SK-N-SH (cell line): Measurements from ENCODE around the gene FNDC11. TPM values are rescaled to one million over a fixed set of nuclear protein-coding genes. Genes with fewer than 3 reads are reported as not detected.
A peak's percentile ranks its signal among the peaks of the same experiment; 100 is the strongest.

ENCODE experiments used
- CTCF ChIA-PET: fragments of 300-600, 350-600 bp; formaldehyde crosslinking; extraction: SDS; loops from one replicate; lab custom pipeline; 2021; lab: Yijun Ruan, JAX
- POLR2A ChIA-PET: fragments of 350-600 bp; sonication (Branson Sonifier 250); formaldehyde crosslinking; extraction: SDS; loops from one replicate; lab custom pipeline; 2020; ENCODE audit warnings: antibody characterized with exemption, inconsistent platforms; lab: Yijun Ruan, JAX
- DNase-seq: peaks from one replicate; pipeline ENCODE4 v3.0.0; 2012
- H2AFZ ChIP-seq: fragments of 200-600 bp; sonication (generic); 2 replicates; pipeline ENCODE4 v1.8.1; 2016; ENCODE audit warnings: antibody characterized with exemption, mild to moderate bottlenecking, low read depth
- H3F3A ChIP-seq: fragments of 200-600 bp; sonication (generic); replicated peaks from 2 replicates; pipeline ENCODE3; 2016; ENCODE audit warnings: antibody characterized with exemption, mild to moderate bottlenecking; ENCODE audit not compliant: insufficient read depth
- H3K27ac ChIP-seq, 2 experiments: fragments of 200-500 bp in 1 of 2; fragments of 200-600 bp in 1 of 2; sonication (Bioruptor generic) in 1 of 2; sonication (generic), shearing (Covaris generic) in 1 of 2; 2 replicates each; pipeline versions ENCODE4 v1.5.1 to v1.6.1; 2014 to 2016; ENCODE audit warnings: low read depth in 2 of 2, inconsistent platforms in 1 of 2, low read length in 1 of 2, mild to moderate bottlenecking in 1 of 2, mixed read lengths in 1 of 2
- H3K27me3 ChIP-seq: fragments of 200-600 bp; sonication (generic), shearing (Covaris generic); 2 replicates; pipeline ENCODE4 v1.6.1; 2016; ENCODE audit warnings: mixed run types; ENCODE audit not compliant: insufficient read depth
- H3K36me3 ChIP-seq, 2 experiments: fragments of 200-500 bp in 1 of 2; fragments of 200-600 bp in 1 of 2; sonication (Bioruptor generic) in 1 of 2; sonication (generic) in 1 of 2; replicated peaks in 1 of 2; 2 replicates each; pipeline versions ENCODE3 to v1.5.1; 2014 to 2016; ENCODE audit warnings: low read length in 1 of 2, mild to moderate bottlenecking in 1 of 2; ENCODE audit not compliant: insufficient read depth in 2 of 2, control insufficient read depth in 1 of 2
- H3K4me1 ChIP-seq, 2 experiments: fragments of 200-500 bp in 1 of 2; fragments of 200-600 bp in 1 of 2; sonication (Bioruptor generic) in 1 of 2; sonication (generic), shearing (Covaris generic) in 1 of 2; 2 replicates each; pipeline versions ENCODE4 v1.5.1 to v1.6.1; 2014 to 2016; ENCODE audit warnings: low read depth in 1 of 2, low read length in 1 of 2, mixed run types in 1 of 2; ENCODE audit not compliant: insufficient read depth in 2 of 2, control insufficient read depth in 1 of 2
- H3K4me2 ChIP-seq: fragments of 200-600 bp; sonication (generic), shearing (Covaris generic); 2 replicates; pipeline ENCODE4 v1.6.1; 2017; ENCODE audit warnings: mixed run types
- H3K4me3 ChIP-seq, 2 experiments: fragments of 200-500 bp in 1 of 2; fragments of 200-600 bp in 1 of 2; sonication (Bioruptor generic) in 1 of 2; sonication (generic), shearing (Covaris generic) in 1 of 2; 2 replicates each; pipeline versions ENCODE4 v1.5.1 to v1.8.1; 2014 to 2016; ENCODE audit warnings: low read depth in 2 of 2, inconsistent platforms in 1 of 2, low read length in 1 of 2, mild to moderate bottlenecking in 1 of 2, mixed read lengths in 1 of 2, moderate library complexity in 1 of 2
- H3K79me2 ChIP-seq: fragments of 200-600 bp; sonication (generic); 2 replicates; pipeline ENCODE4 v1.8.1; 2017; ENCODE audit warnings: mild to moderate bottlenecking; ENCODE audit not compliant: insufficient read depth
- H3K9ac ChIP-seq: fragments of 200-600 bp; sonication (generic); 2 replicates; pipeline ENCODE4 v1.6.1; 2017; ENCODE audit warnings: mixed run types
- H3K9me2 ChIP-seq: fragments of 200-600 bp; sonication (generic); 2 replicates; pipeline ENCODE4 v1.6.1; 2017; ENCODE audit warnings: mixed run types
- H3K9me3 ChIP-seq: fragments of 200-600 bp; sonication (generic); 2 replicates; pipeline ENCODE4 v1.6.1; 2017; ENCODE audit warnings: mixed run types, mild to moderate bottlenecking, moderate library complexity
- H4K20me1 ChIP-seq: fragments of 200-600 bp; sonication (generic); 2 replicates; pipeline ENCODE4 v1.6.1; 2017; ENCODE audit warnings: mild to moderate bottlenecking, mixed run types; ENCODE audit not compliant: insufficient read depth
- ELF1 ChIP-seq: IDR thresholded peaks from 2 replicates; pipeline ENCODE4 v1.4.0; 2012
- FOXJ3 ChIP-seq: sonication (generic); formaldehyde crosslinking; IDR thresholded peaks from 2 replicates; pipeline ENCODE4 v1.5.1; 2020; ENCODE audit warnings: mild to moderate bottlenecking, missing genetic modification reagents
- GABPA ChIP-seq: IDR thresholded peaks from 2 replicates; pipeline ENCODE4 v1.4.0; 2012; ENCODE audit warnings: low read depth, mild to moderate bottlenecking
- IRF3 ChIP-seq: fragments of 150-350 bp; IDR thresholded peaks from 2 replicates; pipeline ENCODE4 v1.6.1; 2016; ENCODE audit warnings: mild to moderate bottlenecking, low read depth, low read length
- MXI1 ChIP-seq: IDR thresholded peaks from 2 replicates; pipeline ENCODE4 v1.6.1; 2012; ENCODE audit warnings: mild to moderate bottlenecking, low read depth, low read length, improper control_type of control experiment
- NFIC ChIP-seq: IDR thresholded peaks from 2 replicates; pipeline ENCODE4 v1.4.0; 2012; ENCODE audit warnings: borderline replicate concordance
- NRF1 ChIP-seq: IDR thresholded peaks from 2 replicates; pipeline ENCODE4 v1.6.1; 2012; ENCODE audit warnings: low read depth, mild to moderate bottlenecking, low read length
- POLR2AphosphoS5 ChIP-seq: IDR thresholded peaks from 2 replicates; pipeline ENCODE4 v1.6.1; 2012; ENCODE audit warnings: low read depth, low read length
- RXRA ChIP-seq: IDR thresholded peaks from 2 replicates; pipeline ENCODE4 v1.4.0; 2012; ENCODE audit warnings: low read depth, mild to moderate bottlenecking, borderline replicate concordance
- TAF1 ChIP-seq: IDR thresholded peaks from 2 replicates; pipeline ENCODE4 v1.6.1; 2012; ENCODE audit warnings: low read depth, mild to moderate bottlenecking, low read length, moderate library complexity, borderline replicate concordance
- YY1 ChIP-seq: IDR thresholded peaks from 2 replicates; pipeline ENCODE4 v1.4.0; 2012; ENCODE audit warnings: low read depth, mild to moderate bottlenecking
- WGBS: methylation state at CpG from one replicate; pipeline ENCODE4 v1.1.6; 2017; ENCODE audit warnings: low lambda C conversion rate; 5-methylcytosine and 5-hydroxymethylcytosine counted together
- polyA plus RNA-seq, 3 experiments: library from polyadenylated mRNA; depleted of rRNA; stranded (reverse); fragments of >200 nt; gene quantifications; 2 replicates each; pipeline ENCODE4 v1.2.3, GENCODE V29; 2012
- TF ChIP-seq, protein P1 (sequence below): fragments of 150-350 bp; IDR thresholded peaks from 2 replicates; pipeline ENCODE4 v1.6.1; 2017; ENCODE audit warnings: antibody characterized with exemption, low read length, low read depth, borderline replicate concordance
- TF ChIP-seq, protein P2 (sequence below): IDR thresholded peaks from 2 replicates; pipeline ENCODE4 v1.6.1; 2012; ENCODE audit warnings: mild to moderate bottlenecking, low read depth, low read length, moderate library complexity
- TF ChIP-seq, protein P3 (sequence below): IDR thresholded peaks from 2 replicates; pipeline ENCODE4 v1.4.0; 2012; ENCODE audit warnings: low read depth, borderline replicate concordance
- TF ChIP-seq, protein P4 (sequence below): IDR thresholded peaks from 2 replicates; pipeline ENCODE4 v1.4.0; 2012; ENCODE audit warnings: low read depth, borderline replicate concordance

FNDC11 gene
- polyA plus RNA-seq, 1 of the 3 experiments (the other 2 are of a cell fraction): 5.5 TPM

- H3K4me1 ChIP-seq: peaks cover 3 to 28% of the 10 kb centered on the region in 2 experiments; a peak in 2 of 4 replicates
- no peaks in the 10 kb centered on the region for H3K9me2 ChIP-seq
- peak within 1 kb of the TSS; percentile 95 for H3K4me2 ChIP-seq
- CTCF ChIA-PET: interaction anchor here (0.7 to 1.3 kb wide), 2 partner anchors 201 to 265 kb away, joined by 3 to 4 read pairs; no protein-coding TSS in a partner anchor
- H3K9ac ChIP-seq: peak within 1 kb of the TSS; percentile 73
- no peaks in the 10 kb centered on the region for H3F3A ChIP-seq
- H3K36me3 ChIP-seq: peaks cover 0 to 6% of the 10 kb centered on the region in 2 experiments
- TF ChIP-seq, protein P1, sequence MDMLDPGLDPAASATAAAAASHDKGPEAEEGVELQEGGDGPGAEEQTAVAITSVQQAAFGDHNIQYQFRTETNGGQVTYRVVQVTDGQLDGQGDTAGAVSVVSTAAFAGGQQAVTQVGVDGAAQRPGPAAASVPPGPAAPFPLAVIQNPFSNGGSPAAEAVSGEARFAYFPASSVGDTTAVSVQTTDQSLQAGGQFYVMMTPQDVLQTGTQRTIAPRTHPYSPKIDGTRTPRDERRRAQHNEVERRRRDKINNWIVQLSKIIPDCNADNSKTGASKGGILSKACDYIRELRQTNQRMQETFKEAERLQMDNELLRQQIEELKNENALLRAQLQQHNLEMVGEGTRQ: no peak
- TF ChIP-seq ELF1 (no peak), MXI1 (no peak), POLR2AphosphoS5 (peak; percentile 52), FOXJ3 (CRISPR knock-in tag) (no peak), GABPA (0 out of 2 replicates have a peak, but pooled peaks have one; percentile 27), RXRA (no peak), NRF1 (0 out of 2 replicates have a peak, but pooled peaks have one; percentile 4), TAF1 (peak; percentile 51), YY1 (no peak), NFIC (no peak), IRF3 (no peak)
- TF ChIP-seq, protein P2, sequence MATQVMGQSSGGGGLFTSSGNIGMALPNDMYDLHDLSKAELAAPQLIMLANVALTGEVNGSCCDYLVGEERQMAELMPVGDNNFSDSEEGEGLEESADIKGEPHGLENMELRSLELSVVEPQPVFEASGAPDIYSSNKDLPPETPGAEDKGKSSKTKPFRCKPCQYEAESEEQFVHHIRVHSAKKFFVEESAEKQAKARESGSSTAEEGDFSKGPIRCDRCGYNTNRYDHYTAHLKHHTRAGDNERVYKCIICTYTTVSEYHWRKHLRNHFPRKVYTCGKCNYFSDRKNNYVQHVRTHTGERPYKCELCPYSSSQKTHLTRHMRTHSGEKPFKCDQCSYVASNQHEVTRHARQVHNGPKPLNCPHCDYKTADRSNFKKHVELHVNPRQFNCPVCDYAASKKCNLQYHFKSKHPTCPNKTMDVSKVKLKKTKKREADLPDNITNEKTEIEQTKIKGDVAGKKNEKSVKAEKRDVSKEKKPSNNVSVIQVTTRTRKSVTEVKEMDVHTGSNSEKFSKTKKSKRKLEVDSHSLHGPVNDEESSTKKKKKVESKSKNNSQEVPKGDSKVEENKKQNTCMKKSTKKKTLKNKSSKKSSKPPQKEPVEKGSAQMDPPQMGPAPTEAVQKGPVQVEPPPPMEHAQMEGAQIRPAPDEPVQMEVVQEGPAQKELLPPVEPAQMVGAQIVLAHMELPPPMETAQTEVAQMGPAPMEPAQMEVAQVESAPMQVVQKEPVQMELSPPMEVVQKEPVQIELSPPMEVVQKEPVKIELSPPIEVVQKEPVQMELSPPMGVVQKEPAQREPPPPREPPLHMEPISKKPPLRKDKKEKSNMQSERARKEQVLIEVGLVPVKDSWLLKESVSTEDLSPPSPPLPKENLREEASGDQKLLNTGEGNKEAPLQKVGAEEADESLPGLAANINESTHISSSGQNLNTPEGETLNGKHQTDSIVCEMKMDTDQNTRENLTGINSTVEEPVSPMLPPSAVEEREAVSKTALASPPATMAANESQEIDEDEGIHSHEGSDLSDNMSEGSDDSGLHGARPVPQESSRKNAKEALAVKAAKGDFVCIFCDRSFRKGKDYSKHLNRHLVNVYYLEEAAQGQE: no peak
- TF ChIP-seq, protein P3, sequence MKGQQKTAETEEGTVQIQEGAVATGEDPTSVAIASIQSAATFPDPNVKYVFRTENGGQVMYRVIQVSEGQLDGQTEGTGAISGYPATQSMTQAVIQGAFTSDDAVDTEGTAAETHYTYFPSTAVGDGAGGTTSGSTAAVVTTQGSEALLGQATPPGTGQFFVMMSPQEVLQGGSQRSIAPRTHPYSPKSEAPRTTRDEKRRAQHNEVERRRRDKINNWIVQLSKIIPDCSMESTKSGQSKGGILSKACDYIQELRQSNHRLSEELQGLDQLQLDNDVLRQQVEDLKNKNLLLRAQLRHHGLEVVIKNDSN: no peak
- TF ChIP-seq, protein P4, sequence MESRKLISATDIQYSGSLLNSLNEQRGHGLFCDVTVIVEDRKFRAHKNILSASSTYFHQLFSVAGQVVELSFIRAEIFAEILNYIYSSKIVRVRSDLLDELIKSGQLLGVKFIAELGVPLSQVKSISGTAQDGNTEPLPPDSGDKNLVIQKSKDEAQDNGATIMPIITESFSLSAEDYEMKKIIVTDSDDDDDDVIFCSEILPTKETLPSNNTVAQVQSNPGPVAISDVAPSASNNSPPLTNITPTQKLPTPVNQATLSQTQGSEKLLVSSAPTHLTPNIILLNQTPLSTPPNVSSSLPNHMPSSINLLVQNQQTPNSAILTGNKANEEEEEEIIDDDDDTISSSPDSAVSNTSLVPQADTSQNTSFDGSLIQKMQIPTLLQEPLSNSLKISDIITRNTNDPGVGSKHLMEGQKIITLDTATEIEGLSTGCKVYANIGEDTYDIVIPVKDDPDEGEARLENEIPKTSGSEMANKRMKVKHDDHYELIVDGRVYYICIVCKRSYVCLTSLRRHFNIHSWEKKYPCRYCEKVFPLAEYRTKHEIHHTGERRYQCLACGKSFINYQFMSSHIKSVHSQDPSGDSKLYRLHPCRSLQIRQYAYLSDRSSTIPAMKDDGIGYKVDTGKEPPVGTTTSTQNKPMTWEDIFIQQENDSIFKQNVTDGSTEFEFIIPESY: no peak
- TF ChIP-seq, all 33 proteins: peak for 4
- peak within 1 kb of the TSS in 1 of 2 experiments; percentile 71; a peak in 1 of 4 replicates for H3K27ac ChIP-seq
- no peaks in the 10 kb centered on the region for H3K27me3 ChIP-seq
- no peaks in the 10 kb centered on the region for H3K9me3 ChIP-seq
- H3K79me2 ChIP-seq: peaks cover 8% of the 10 kb centered on the region; the same call in 1 of the 2 replicates
- DNase-seq: peak; percentile 90
- WGBS: 15% methylated on average over 13 of the region's 40 CpGs
- POLR2A ChIA-PET: interaction anchor here (0.8 to 1.0 kb wide), 3 partner anchors 25 to 53 kb away, joined by 3 read pairs; partner anchors contain the start of gene GMEB2
- H2AFZ ChIP-seq: peak within 1 kb of the TSS; percentile 84
- H3K4me3 ChIP-seq: peak within 1 kb of the TSS; percentile 79 to 80
- no peaks in the 10 kb centered on the region for H4K20me1 ChIP-seq
Observed at GRCh38 chr20:63574156-63574828, 20.3 kb downstream of the FNDC11 start, which contains the start of gene HELZ2. Gene HELZ2 (minus strand): TSS chr20:63574239. CDS start chr20:63572385, 1,854 bp downstream.
